ENCODE measurements around the gene ARHGEF10L. TPM values are rescaled to one million over a fixed set of nuclear protein-coding genes. Genes with fewer than 3 reads are reported as not detected.

ARHGEF10L gene
- total RNA-seq, 1 donor from 2014 or later = 55.6 TPM

- ATAC-seq (ENCODE audit: poor library complexity) (peak; percentile 16), DNase-seq (no peak)
- intact Hi-C loops (cut with DNase I) = no loop called here
Measured at GRCh38 chr1:17544776-17545350, 5.4 kb downstream of the ARHGEF10L start.

GRCh38 chr1:17545356-17545755, 5.9 kb downstream of the ARHGEF10L start:
- ATAC-seq (ENCODE audit: poor library complexity) (peak; percentile 45), DNase-seq (no peak)
- intact Hi-C loops (cut with DNase I) = no loop called here

GRCh38 chr1:17546946-17547670, 7.6 kb downstream of the ARHGEF10L start:
- intact Hi-C loops (cut with DNase I) = no loop called here
- no peak for DNase-seq
- ATAC-seq (ENCODE audit: poor library complexity) = no peak

GRCh38 chr1:17549384-17549783, 9.9 kb downstream of the ARHGEF10L start:
- DNase-seq (no peak), ATAC-seq (ENCODE audit: poor library complexity) (no peak)
- intact Hi-C loops (cut with DNase I) = no loop called here

GRCh38 chr1:17550729-17551584, 11.5 kb downstream of the ARHGEF10L start:
- DNase-seq = no peak
- intact Hi-C loops (cut with DNase I) = no loop called here
- ATAC-seq (ENCODE audit: poor library complexity) = peak; percentile 38

GRCh38 chr1:17551755-17552234, 12.3 kb downstream of the ARHGEF10L start:
- intact Hi-C loops (cut with DNase I) = no loop called here
- ATAC-seq (ENCODE audit: poor library complexity) (peak; percentile 83), DNase-seq (no peak)

- intact Hi-C loops (cut with DNase I) = no loop called here
- DNase-seq (no peak), ATAC-seq (ENCODE audit: poor library complexity) (no peak)
Measured at GRCh38 chr1:17553975-17554700, 14.6 kb downstream of the ARHGEF10L start.

- ATAC-seq (ENCODE audit: poor library complexity) (no peak), DNase-seq (no peak)
- intact Hi-C loops (cut with DNase I) = no loop called here
Measured at GRCh38 chr1:17554954-17555353, 15.5 kb downstream of the ARHGEF10L start.

GRCh38 chr1:17557986-17558385, 18.5 kb downstream of the ARHGEF10L start:
- intact Hi-C loops (cut with DNase I) = no loop called here
- ATAC-seq (ENCODE audit: poor library complexity) (no peak), DNase-seq (no peak)

GRCh38 chr1:17558541-17558940, 19.0 kb downstream of the ARHGEF10L start:
- intact Hi-C loops (cut with DNase I) = no loop called here
- DNase-seq (no peak), ATAC-seq (ENCODE audit: poor library complexity) (no peak)

GRCh38 chr1:17558954-17559614, 19.6 kb downstream of the ARHGEF10L start:
- ATAC-seq (ENCODE audit: poor library complexity) = no peak
- intact Hi-C loops (cut with DNase I) = no loop called here
- no peak for DNase-seq

GRCh38 chr1:17559615-17560419, 20.3 kb downstream of the ARHGEF10L start:
- DNase-seq = no peak
- ATAC-seq (ENCODE audit: poor library complexity) = no peak
- intact Hi-C loops (cut with DNase I) = no loop called here

GRCh38 chr1:17561247-17561548, 21.7 kb downstream of the ARHGEF10L start:
- ATAC-seq (ENCODE audit: poor library complexity) (peak; percentile 25), DNase-seq (no peak)
- intact Hi-C loops (cut with DNase I) = no loop called here

- intact Hi-C loops (cut with DNase I) = no loop called here
- peak; percentile 70 for ATAC-seq (ENCODE audit: poor library complexity)
Measured at GRCh38 chr1:17561561-17561985, 22.1 kb downstream of the ARHGEF10L start.

GRCh38 chr1:17562375-17562774, 22.9 kb downstream of the ARHGEF10L start:
- ATAC-seq (ENCODE audit: poor library complexity) = no peak
- DNase-seq = no peak
- intact Hi-C loops (cut with DNase I) = no loop called here

More at GRCh38 chr1:17561561-17561985, 22.1 kb downstream of the ARHGEF10L start:
- no peak for DNase-seq

GRCh38 chr1:17563494-17564281, 24.2 kb downstream of the ARHGEF10L start:
- ATAC-seq (ENCODE audit: poor library complexity) = peak; percentile 57
- peak; percentile 76 for DNase-seq
- intact Hi-C loops (cut with DNase I) = no loop called here
